GM12878 (cell line): ENCODE results near the gene PITPNC1. TPM values are rescaled to one million over a fixed set of nuclear protein-coding genes. Genes with fewer than 3 reads are reported as not detected.

Experiments used
- ATAC-seq: fragments of 200-7000 bp; cut with Tn5 transposase; 3 replicates; pipeline ENCODE4 v1.9.1; 2020; ENCODE audit warnings: mild to moderate bottlenecking, moderate library complexity
- BruUV-seq: library from RNA; stranded (reverse); fragments of 400-500 nt; replicated peaks from 2 replicates; lab custom pipeline; 2021; lab: Mats Ljungman, UMichigan
- CTCF ChIA-PET: fragments of 300-600 bp; sonication (Branson Sonifier 250); formaldehyde crosslinking; extraction: SDS; loops from one replicate; lab custom pipeline; 2021; ENCODE audit warnings: inconsistent platforms; lab: Yijun Ruan, JAX
- POLR2A ChIA-PET: fragments of 350-600 bp; formaldehyde crosslinking; extraction: SDS; loops from one replicate; lab custom pipeline; 2021; ENCODE audit warnings: inconsistent platforms; lab: Charles Lee
- RAD21 ChIA-PET: fragments of 300-600 bp; sonication (Branson Sonifier 250); formaldehyde crosslinking; loops from one replicate; lab custom pipeline; 2023; ENCODE audit warnings: antibody characterized with exemption; ENCODE audit not compliant: unreplicated experiment; lab: Charles Lee
- SMC1A ChIA-PET: fragments of 300-600 bp; sonication (Branson Sonifier 250); formaldehyde crosslinking; loops from one replicate; lab custom pipeline; 2023; ENCODE audit not compliant: unreplicated experiment, uncharacterized antibody; lab: Charles Lee
- DNase-seq: peaks from one replicate; pipeline ENCODE4 v3.0.0-alpha.2; 2011; ENCODE audit warnings: low read depth, low spot score
- FAIRE-seq: peaks from 3 replicates; lab custom pipeline; 2011; peaks lifted over from hg19 to GRCh38; lab: Jason Lieb, UNC
- H2AFZ ChIP-seq: 2 replicates; pipeline ENCODE4 v1.6.0; 2011; ENCODE audit warnings: low read depth, low read length, control low read depth; ENCODE audit not compliant: control insufficient read depth
- H3K27ac ChIP-seq: 2 replicates; pipeline ENCODE4 v1.5.1; 2011; ENCODE audit warnings: control low read depth; ENCODE audit not compliant: control insufficient read depth, insufficient read depth
- H3K27me3 ChIP-seq, 2 experiments: replicated peaks in 1 of 2; 2 replicates each; pipeline versions ENCODE4 v1.6.0 to v1.6.1; 2011; ENCODE audit warnings: low read length in 1 of 2; ENCODE audit not compliant: control insufficient read depth in 2 of 2, insufficient read depth in 2 of 2
- H3K36me3 ChIP-seq, 2 experiments: 2 replicates each; pipeline ENCODE4 v1.5.1; 2011; ENCODE audit warnings: low read length in 1 of 2; ENCODE audit not compliant: control insufficient read depth in 2 of 2, insufficient read depth in 2 of 2
- H3K4me1 ChIP-seq: 2 replicates; pipeline ENCODE4 v1.6.1; 2011; ENCODE audit warnings: mild to moderate bottlenecking, low read length, moderate library complexity, mixed read lengths; ENCODE audit not compliant: control insufficient read depth, insufficient read depth
- H3K4me2 ChIP-seq: 2 replicates; pipeline ENCODE4 v1.6.0; 2011; ENCODE audit warnings: control low read depth; ENCODE audit not compliant: control insufficient read depth, insufficient read depth
- H3K4me3 ChIP-seq: fragments of 200-600 bp; sonication (generic); 2 replicates; pipeline ENCODE4 v1.5.1; 2016
- H3K79me2 ChIP-seq: 2 replicates; pipeline ENCODE4 v1.6.0; 2011; ENCODE audit warnings: low read length; ENCODE audit not compliant: control insufficient read depth, insufficient read depth
- H3K9ac ChIP-seq: 2 replicates; pipeline ENCODE4 v1.8.0; 2011; ENCODE audit warnings: low read length, control low read depth, mixed read lengths; ENCODE audit not compliant: control insufficient read depth, insufficient read depth
- H3K9me3 ChIP-seq: replicated peaks from 3 replicates; pipeline ENCODE4 v1.5.1; 2011; ENCODE audit warnings: mild to moderate bottlenecking, low read length; ENCODE audit not compliant: control insufficient read depth, insufficient read depth
- H4K20me1 ChIP-seq: 2 replicates; pipeline ENCODE4 v1.6.0; 2011; ENCODE audit not compliant: control insufficient read depth, insufficient read depth
- ATF2 ChIP-seq: IDR thresholded peaks from 2 replicates; pipeline ENCODE4 v1.6.1; 2012; ENCODE audit warnings: low read length, inconsistent platforms
- BHLHE40 ChIP-seq, 2 experiments: fragments of 450-650 bp in 1 of 2; IDR thresholded peaks; 2 replicates each; pipeline ENCODE4 v1.6.1; 2011 to 2017; ENCODE audit warnings: low read depth in 2 of 2, borderline replicate concordance in 1 of 2, improper control_type of control experiment in 1 of 2, low read length in 1 of 2, mild to moderate bottlenecking in 1 of 2
- E4F1 ChIP-seq: fragments of 450-650 bp; IDR thresholded peaks from 2 replicates; pipeline ENCODE4 v1.6.1; 2018; ENCODE audit warnings: borderline replicate concordance, mild to moderate bottlenecking; ENCODE audit not compliant: partially characterized antibody
- EED ChIP-seq: sonication (generic); IDR thresholded peaks from 2 replicates; pipeline ENCODE4 v1.6.1; 2016; ENCODE audit warnings: antibody characterized with exemption, low read depth
- KAT2A ChIP-seq: conservative IDR thresholded peaks from 2 replicates; pipeline ENCODE4 v1.6.1; 2011; ENCODE audit warnings: low read depth, low read length; ENCODE audit not compliant: control insufficient read depth
- KDM1A ChIP-seq: fragments of 200-600 bp; sonication (generic); IDR thresholded peaks from 2 replicates; pipeline ENCODE4 v1.6.1; 2016; ENCODE audit warnings: borderline replicate concordance
- PAX5 ChIP-seq: IDR thresholded peaks from 2 replicates; pipeline ENCODE4 v1.6.1; 2011; ENCODE audit warnings: low read depth, low read length, borderline replicate concordance
- RELB ChIP-seq: fragments of 450-650 bp; IDR thresholded peaks from 2 replicates; pipeline ENCODE4 v1.6.1; 2017; ENCODE audit warnings: low read depth, mild to moderate bottlenecking, moderate library complexity
- RUNX3 ChIP-seq: IDR thresholded peaks from 2 replicates; pipeline ENCODE4 v1.6.1; 2012; ENCODE audit warnings: low read length, inconsistent platforms
- TBL1XR1 ChIP-seq: IDR thresholded peaks from 2 replicates; pipeline ENCODE4 v1.6.1; 2012; ENCODE audit warnings: low read depth, low read length, improper control_type of control experiment
- TCF7 ChIP-seq: IDR thresholded peaks from 2 replicates; pipeline ENCODE4 v1.6.1; 2014; ENCODE audit warnings: antibody characterized with exemption, borderline replicate concordance
- ZBED1 ChIP-seq: IDR thresholded peaks from 2 replicates; pipeline ENCODE4 v1.6.1; 2016; ENCODE audit warnings: borderline replicate concordance
- ZNF217 ChIP-seq: fragments of 450-650 bp; IDR thresholded peaks from 2 replicates; pipeline ENCODE4 v1.6.1; 2017; ENCODE audit warnings: antibody characterized with exemption, mild to moderate bottlenecking
- ZSCAN29 ChIP-seq: fragments of 450-650 bp; IDR thresholded peaks from 2 replicates; pipeline ENCODE4 v1.6.1; 2017; ENCODE audit warnings: mild to moderate bottlenecking, moderate library complexity
- WGBS: methylation state at CpG from one replicate; pipeline ENCODE4 v1.1.6; 2016; ENCODE audit warnings: low lambda C conversion rate; ENCODE audit not compliant: insufficient replicate concordance, insufficient coverage; ENCODE audit errors: missing lambda C conversion rate; 5-methylcytosine and 5-hydroxymethylcytosine counted together
- in situ Hi-C: fragments of 300-500 bp; cut with MboI; formaldehyde crosslinking; loops from 9 replicates; pipeline ENCODE4 v1.14.3; 2018; ENCODE audit warnings: mixed read lengths
- intact Hi-C: fragments of 100-400 bp; cut with micrococcal nuclease; formaldehyde crosslinking; loops from one replicate; pipeline ENCODE4 v1.14.2; 2022; ENCODE audit not compliant: unreplicated experiment
- polyA plus RNA-seq, 11 experiments: library from polyadenylated mRNA; depleted of rRNA in 4 of 11; unstranded in 6 of 11; stranded (reverse) in 5 of 11; fragments of >200 nt; fragmentation: Nextera tagmentation in 4 of 11; fragmentation: Illumina TruSeq in 1 of 11; extraction: Ambion mirVana in 4 of 11; extraction: Trizol in 1 of 11; gene quantifications; 1 replicate in 1 of 11; 2 replicates in 10 of 11; pipeline versions ENCODE4 v1.2.1 to v1.2.3, GENCODE V29; 2011 to 2016; ENCODE audit warnings: inconsistent platforms in 2 of 11, missing spikeins in 2 of 11, low read depth in 1 of 11
- total RNA-seq, 4 experiments: library from RNA; depleted of rRNA in 3 of 4; stranded (reverse); fragments of >200 nt in 3 of 4; fragmentation: Illumina TruSeq in 1 of 4; extraction: Trizol in 1 of 4; gene quantifications; 2 replicates each; pipeline versions ENCODE4 v1.2.1 to v1.2.3, GENCODE V29; 2013 to 2021

PITPNC1 gene
- total and polyA plus RNA-seq, 10 of the 15 experiments (the other 5 are each of a cell fraction or from before 2014, with no cell fraction given), result 12.2 to 62.4 (median 47.3) TPM

GRCh38 chr17:67449845-67450755 lies 73.0 kb downstream of the PITPNC1 start (continued):
- TF ChIP-seq E4F1 (no peak), KAT2A (no peak), BHLHE40 (IDR thresholded peaks at IDR 0.05; ENCODE audit: borderline replicate concordance in 1 of 2, low read depth in 2 of 2, low read length in 1 of 2) (no peak), ZBED1 (no peak), TCF7 (no peak)

GRCh38 chr17:67452681-67453554 lies 75.8 kb downstream of the PITPNC1 start:
- H4K20me1 ChIP-seq, result no peaks in the 10 kb centered on the region
- FAIRE-seq (peak; percentile 95), DNase-seq (peak; percentile 42), ATAC-seq (peak; percentile 86)
- BruUV-seq, result no TSS peak
- ChIA-PET CTCF (interaction anchor here (0.6 to 1.5 kb wide), 4 partner anchors 21 to 78 kb away, joined by 3 to 4 read pairs (median 4); no protein-coding TSS in a partner anchor), RAD21 (interaction anchor here (0.6 to 1.7 kb wide), 3 partner anchors 15 to 116 kb away, joined by 3 to 4 read pairs (median 4); no protein-coding TSS in a partner anchor), POLR2A (interaction anchor here (0.7 to 1.4 kb wide), 5 partner anchors 9 to 195 kb away, joined by 3 to 5 read pairs (median 3); no protein-coding TSS in a partner anchor), SMC1A (interaction anchor here (0.7 to 1.4 kb wide), 6 partner anchors 11 to 197 kb away, joined by 3 to 4 read pairs (median 3); no protein-coding TSS in a partner anchor)
- no peak overlapping the region for H3K4me3 ChIP-seq
- peaks cover 6% of the 10 kb centered on the region; the same call in 2 of the 3 replicates for H3K9me3 ChIP-seq
- in situ Hi-C loops, result no loop called here
- peaks cover 29% of the 10 kb centered on the region for H3K79me2 ChIP-seq
- H3K4me1 ChIP-seq, result peaks cover 34% of the 10 kb centered on the region
- intact Hi-C loops, result no loop called here
- no peak overlapping the region for H3K9ac ChIP-seq
- peak overlapping the region; percentile 55 for H3K27ac ChIP-seq
- WGBS, result 15% methylated on average over 10 of the region's 10 CpGs
- H2AFZ ChIP-seq, result peak overlapping the region; percentile 28; the same call in 1 of the 2 replicates
- H3K27me3 ChIP-seq, result no peaks in the 10 kb centered on the region
- H3K4me2 ChIP-seq, result peak overlapping the region; percentile 68
- H3K36me3 ChIP-seq, result no peaks in the 10 kb centered on the region; a peak in 2 of 4 replicates
- no peak; the same call in 1 of the 2 replicates for TF ChIP-seq KDM1A
- TF ChIP-seq ZNF217, result peak; percentile 34; the same call in 1 of the 2 replicates
- no peak for TF ChIP-seq TBL1XR1
- TF ChIP-seq RUNX3, result peak; percentile 91
- peak; percentile 28; the same call in 1 of the 2 replicates for TF ChIP-seq ATF2
- TF ChIP-seq ZSCAN29, result no peak
- TF ChIP-seq RELB, result peak; percentile 51; the same call in 1 of the 2 replicates
- peak; percentile 50; the same call in 1 of the 2 replicates for TF ChIP-seq EED
- TF ChIP-seq PAX5, result no peak
